HG02884 (cell line): ENCODE results near the gene LCN10.
A peak's percentile ranks its signal among the peaks of the same experiment; 100 is the strongest.
"Not testable (repeated sequence)": the region's sequence is repeated elsewhere in the genome, so short reads cannot be mapped to it uniquely, and the experiment has no call there.

Source experiments
- ATAC-seq: cut with Tn5 transposase; IDR thresholded peaks from one replicate; pipeline ENCODE4 v1.9.1; 2021; ENCODE audit warnings: mild to moderate bottlenecking, moderate library complexity; ENCODE audit not compliant: unreplicated experiment

The LCN10 gene

GRCh38 chr9:136742591-136743391, at the start of gene LCN10:
TSS of gene LCN10 (minus strand) at chr9:136742940. CDS start at chr9:136742903, 37 bp downstream.
- ATAC-seq: no peak

- peak; percentile 15 for ATAC-seq
Observed at GRCh38 chr9:136791516-136792276, 49.0 kb upstream of the LCN10 start.

GRCh38 chr9:136790640-136791515, 48.1 kb upstream of the LCN10 start, which contains the start of gene TMEM141:
TSS of gene TMEM141 (plus strand) at chr9:136791344. CDS start at chr9:136791371, 27 bp downstream.
- ATAC-seq: peak; percentile 68

DNA sequence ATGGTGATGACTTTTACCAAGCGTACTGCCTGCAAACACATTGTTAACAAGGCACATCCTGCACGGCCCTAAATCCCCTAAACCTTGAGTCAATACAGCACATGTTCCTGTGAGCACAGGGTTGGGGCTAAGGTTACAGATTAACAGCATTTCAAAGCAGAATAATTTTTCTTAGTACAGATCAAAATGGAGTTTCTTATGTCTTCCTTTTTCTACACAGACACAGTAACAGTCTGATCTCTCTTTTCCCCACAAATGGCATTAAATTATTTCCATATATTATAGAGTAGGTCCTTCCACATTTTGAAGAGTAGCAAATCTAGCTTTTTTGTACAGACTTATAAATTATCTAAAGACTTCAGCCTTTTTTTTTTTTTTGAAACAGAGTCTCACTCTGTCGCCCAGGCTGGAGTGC, 46.8 kb upstream of the LCN10 start:
- no peak for ATAC-seq

- ATAC-seq: not testable (repeated sequence)
Observed at GRCh38 chr9:136788644-136789522, 46.1 kb upstream of the LCN10 start.

DNA sequence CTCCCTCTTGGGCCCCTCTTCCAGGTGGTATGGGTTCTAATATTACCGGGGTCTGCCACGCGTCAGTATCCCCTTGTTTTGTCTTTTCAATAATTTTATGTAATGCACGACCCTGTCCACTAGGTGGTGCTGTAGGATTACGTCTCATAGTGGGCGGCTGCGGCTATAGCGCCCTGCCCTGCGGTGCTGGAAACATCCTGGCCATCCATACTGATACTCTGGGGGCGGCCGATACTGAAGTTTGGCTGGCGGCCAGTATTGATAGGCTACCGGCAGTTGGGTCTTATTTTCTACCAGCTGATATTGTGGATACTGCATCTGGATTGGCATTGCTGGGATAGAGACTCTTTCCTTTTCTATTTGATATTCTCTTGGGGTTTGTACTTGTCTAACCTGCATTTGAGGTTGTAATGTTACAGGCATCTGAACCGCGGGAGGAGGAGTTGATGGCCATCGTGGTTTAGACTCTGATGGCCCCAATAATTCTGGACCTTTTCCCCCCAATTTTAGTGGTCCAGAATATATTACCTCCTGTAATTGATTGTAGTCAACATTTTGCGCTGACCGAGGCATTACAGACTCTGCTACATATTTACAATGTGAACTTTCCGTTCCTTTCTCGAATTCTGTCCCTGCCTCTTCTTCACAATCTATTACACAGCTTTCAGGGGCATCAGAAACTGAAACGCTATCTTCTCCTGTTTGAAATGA, 45.1 kb upstream of the LCN10 start:
- no peak for ATAC-seq

- ATAC-seq: not testable (repeated sequence)
Observed at GRCh38 chr9:136786983-136787382, 44.2 kb upstream of the LCN10 start.

DNA sequence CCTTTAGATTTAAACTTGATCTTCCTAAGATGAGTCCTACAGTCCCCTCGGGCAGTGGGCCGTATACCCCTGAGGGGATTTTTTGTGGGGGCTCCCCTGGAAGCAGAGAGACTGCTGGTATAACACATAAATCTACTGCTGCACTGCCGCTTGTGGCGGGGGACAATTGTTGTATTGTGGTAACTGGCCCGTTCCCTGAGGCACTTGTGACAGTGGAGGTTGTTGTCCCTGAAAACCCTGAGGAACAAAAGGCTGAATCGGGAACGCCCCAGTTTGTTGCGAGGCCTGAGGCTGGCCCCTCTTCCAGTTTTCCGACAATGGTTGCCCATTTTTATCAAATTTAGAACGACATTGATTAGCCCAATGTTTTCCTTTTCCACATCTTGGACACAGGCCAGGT, 43.7 kb upstream of the LCN10 start:
- ATAC-seq: no peak

DNA sequence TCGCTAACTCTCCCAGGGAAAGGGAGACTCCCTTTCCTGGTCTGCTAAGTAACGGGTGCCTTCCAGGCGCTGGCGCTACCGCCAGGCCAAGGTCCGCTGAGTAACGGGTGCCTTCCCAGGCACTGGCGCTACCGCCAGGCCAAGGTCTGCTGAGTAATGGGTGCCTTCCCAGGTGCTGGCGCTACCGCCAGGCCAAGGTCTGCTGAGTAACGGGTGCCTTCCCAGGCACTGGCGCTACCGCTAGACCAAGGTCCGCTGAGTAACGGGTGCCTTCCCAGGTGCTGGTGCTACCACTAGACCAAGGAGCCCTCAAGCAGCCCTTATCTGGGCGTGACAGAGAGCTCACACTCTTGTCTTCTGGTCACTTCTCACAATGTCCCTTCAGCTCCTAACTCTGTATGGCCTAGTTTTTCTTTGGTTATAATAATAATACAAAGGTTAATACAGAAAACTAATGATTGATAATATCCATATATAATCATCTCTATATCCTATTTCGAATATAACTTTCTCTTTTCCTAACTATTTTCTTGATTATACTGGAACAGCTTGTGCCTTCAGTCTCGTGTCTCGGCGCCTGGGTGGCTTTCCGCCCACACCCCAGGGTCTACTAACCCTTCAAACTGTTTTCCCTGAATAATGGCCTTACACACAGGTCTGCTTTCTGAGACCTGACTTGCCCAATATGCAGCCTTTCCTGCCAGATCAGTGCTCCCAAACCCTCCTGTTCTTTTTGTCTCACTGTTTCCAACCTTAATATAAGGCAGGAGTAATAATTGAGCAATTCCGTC, 43.0 kb upstream of the LCN10 start:
- not testable (repeated sequence) for ATAC-seq

DNA sequence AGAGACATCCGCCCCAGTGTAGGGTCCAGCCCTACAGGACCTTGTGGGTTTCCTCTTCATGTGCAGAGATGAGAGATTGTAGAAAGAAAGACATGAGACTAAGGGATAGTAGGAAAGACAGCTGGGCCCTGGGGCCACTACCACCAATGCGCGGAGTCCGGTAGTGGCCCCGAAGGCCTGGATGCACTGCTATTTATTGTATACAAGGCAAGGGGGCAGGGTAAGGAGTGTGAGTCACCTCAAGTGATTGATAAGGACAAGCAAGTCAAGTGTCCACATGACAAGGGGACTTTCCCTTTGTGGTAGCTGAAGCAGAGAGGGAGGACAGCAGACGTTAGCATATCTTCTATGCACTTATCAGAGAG, 42.2 kb upstream of the LCN10 start:
- no peak for ATAC-seq

GRCh38 chr9:136784249-136784996, 41.7 kb upstream of the LCN10 start:
- no peak for ATAC-seq

- no peak for ATAC-seq
Observed at GRCh38 chr9:136782452-136782851, 39.7 kb upstream of the LCN10 start.

DNA sequence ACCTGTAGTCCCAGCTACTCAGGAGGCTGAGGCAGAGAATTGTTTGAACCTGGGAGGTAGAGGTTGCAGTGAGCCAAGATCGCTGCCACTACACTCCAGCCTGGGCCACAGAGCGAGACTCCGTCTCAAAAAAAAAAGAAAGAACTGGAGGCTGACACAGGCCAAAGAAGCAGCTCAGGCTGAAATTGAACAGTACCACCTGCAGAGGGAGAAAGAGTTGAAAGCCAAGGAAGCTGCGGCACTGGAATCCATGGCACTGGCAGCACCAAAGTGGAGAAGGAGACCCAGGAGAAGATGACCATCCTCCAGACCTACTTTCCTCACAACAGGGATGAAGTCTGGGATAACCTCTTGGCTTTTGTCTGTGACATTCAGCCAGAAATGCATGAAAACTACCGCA, 37.1 kb upstream of the LCN10 start:
- no peak for ATAC-seq

- ATAC-seq: no peak
Observed at GRCh38 chr9:136777359-136777758, 34.6 kb upstream of the LCN10 start.

GRCh38 chr9:136776947-136777346, 34.2 kb upstream of the LCN10 start:
- no peak for ATAC-seq

DNA sequence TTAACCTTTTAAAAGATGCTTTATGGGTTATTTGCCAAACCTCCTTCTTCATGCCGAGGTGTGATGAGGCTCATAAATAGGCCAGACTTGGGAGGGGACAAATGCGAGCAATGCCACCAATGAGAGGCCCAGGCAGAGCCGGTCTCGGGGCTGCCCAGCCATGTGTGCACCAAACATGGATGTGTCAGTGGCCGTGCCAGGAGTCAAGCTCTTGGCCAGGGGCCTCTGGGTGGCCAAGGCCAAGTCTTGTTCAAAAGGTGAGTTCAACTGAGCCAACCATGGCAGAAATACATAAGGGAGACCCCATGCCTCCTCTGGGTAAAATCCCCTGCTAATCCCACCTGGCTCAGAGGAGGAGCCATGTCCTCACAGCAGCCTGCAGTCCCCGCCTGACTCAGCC, 32.5 kb upstream of the LCN10 start:
- no peak for ATAC-seq

DNA sequence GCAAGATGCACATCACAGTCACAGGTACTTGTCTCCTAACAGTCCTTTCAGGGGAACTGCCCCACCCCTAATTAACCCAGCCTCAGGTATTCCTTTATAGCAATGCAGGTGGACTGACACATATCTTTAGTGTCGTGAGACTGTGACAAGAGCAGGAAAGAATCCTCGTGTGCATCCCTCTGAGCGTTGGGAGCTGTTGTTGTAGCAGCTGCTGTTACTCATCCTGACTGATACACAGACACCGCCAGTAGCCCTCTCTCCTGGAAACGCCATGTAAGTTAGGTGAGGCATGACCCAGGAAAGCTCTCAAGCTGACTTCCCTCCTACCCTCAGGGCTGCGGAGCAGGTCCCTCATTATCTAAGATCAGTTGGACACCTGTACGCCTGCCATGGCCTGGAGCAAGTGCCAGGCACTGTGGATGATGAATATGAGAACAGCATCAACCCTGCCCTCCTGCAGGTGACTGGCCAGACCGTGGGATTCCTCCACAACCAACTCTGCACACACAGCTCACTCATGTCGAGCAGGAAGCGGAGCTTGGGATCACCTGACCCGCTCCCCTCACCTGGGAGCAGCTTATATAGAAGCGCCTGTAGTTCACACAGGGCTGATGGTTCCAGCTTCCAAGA, 31.8 kb upstream of the LCN10 start:
- ATAC-seq: no peak
